G401 (cell line): ENCODE results near the gene RABGAP1L. TPM values are rescaled to one million over a fixed set of nuclear protein-coding genes. Genes with fewer than 3 reads are reported as not detected.
A peak's percentile ranks its signal among the peaks of the same experiment; 100 is the strongest.
"Not testable (repeated sequence)": the region's sequence is repeated elsewhere in the genome, so short reads cannot be mapped to it uniquely, and the experiment has no call there.

Experiments
- DNase-seq: peaks from one replicate; pipeline ENCODE4 v3.0.0-alpha.2; 2015; ENCODE audit warnings: low spot score
- in situ Hi-C: cut with HindIII; loops from 2 replicates; pipeline ENCODE4 v1.10.0; 2016; ENCODE audit warnings: low sequenced_read_pairs, mixed read lengths
- total RNA-seq: library from RNA; depleted of rRNA; stranded (reverse); fragments of >200 nt; shearing (Covaris generic); gene quantifications from 2 replicates; pipeline ENCODE4 v1.2.3, GENCODE V29; 2014

RABGAP1L gene
- total RNA-seq, 1 experiment from 2014 or later: 23.3 TPM

DNA sequence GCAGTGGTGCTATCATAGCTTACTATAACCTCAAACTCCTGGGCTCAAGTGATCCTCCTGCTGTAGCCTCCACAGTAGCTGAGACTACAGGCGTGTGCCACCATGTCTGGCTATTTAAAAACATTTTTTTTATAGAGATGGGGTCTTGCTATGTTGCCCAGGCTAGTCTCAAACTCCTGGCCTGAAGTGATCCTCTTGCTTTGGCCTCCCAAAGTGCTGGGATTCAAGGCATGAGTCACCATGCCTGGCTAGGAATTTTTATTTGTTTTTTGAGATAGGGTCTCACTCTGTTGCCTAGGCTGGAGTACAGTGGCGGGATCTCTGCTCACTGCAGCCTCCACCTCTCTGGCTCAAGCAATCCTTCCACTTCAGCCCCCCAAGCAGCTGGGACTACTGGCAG lies 8.8 kb upstream of the RABGAP1L start:
- in situ Hi-C loops: no loop called here
- DNase-seq: no peak

GRCh38 chr1:174152427-174152826 lies 6.9 kb upstream of the RABGAP1L start:
- in situ Hi-C loops: no loop called here
- no peak for DNase-seq

GRCh38 chr1:174153085-174153824 lies 6.1 kb upstream of the RABGAP1L start:
- DNase-seq: no peak

DNA sequence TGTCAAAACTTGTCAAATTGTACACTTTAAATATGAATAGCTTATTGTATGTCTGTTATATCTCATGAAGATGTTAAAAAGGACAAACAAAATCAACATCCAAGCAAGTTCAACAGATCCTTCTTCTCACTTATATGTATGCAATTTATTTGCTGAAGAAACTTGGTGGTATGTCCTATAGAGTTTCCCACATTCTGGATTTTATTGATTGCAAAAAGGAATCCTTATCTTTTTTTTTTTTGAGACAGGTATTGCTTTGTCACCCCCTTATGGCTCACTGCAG lies 5.6 kb upstream of the RABGAP1L start:
- in situ Hi-C loops: no loop called here
- DNase-seq: no peak

More at GRCh38 chr1:174153085-174153824, 6.1 kb upstream of the RABGAP1L start:
- in situ Hi-C loops: no loop called here

GRCh38 chr1:174156437-174156836 lies 2.9 kb upstream of the RABGAP1L start:
- no peak for DNase-seq
- in situ Hi-C loops: no loop called here

DNA sequence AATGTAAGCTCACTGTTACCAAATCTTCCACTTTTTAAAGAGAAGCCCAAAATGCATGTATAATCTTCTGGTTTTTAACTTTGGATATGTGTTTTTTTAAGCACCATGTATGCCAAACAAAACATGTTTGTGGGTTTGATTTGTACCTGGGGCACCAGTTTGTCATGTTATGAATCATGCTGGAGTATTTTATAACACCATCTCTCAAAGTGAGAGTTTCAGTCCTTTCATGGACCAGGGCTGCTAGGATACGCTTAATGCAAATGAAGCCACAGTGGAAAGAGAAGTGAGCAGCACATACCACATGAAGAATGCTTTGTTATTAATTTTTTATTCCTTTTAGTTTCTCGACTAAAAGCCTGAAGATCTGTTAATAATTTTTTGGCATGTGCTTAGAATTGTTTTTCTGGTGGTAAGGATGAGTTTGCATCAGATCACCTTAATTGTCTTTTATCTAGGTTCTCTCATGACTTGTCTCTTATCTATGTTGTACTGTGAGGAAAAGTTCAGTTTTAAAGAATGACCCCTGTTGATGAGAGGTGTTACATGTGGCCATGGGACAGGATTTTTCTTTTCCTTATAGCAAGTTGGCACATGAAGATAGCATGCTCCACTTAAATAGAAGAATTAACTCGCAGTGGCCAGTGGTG lies 2.0 kb upstream of the RABGAP1L start:
- DNase-seq: no peak
- in situ Hi-C loops: no loop called here

GRCh38 chr1:174158767-174159251 lies 511 bp upstream of the RABGAP1L start:
- no peak for DNase-seq
- in situ Hi-C loops: no loop called here

DNA sequence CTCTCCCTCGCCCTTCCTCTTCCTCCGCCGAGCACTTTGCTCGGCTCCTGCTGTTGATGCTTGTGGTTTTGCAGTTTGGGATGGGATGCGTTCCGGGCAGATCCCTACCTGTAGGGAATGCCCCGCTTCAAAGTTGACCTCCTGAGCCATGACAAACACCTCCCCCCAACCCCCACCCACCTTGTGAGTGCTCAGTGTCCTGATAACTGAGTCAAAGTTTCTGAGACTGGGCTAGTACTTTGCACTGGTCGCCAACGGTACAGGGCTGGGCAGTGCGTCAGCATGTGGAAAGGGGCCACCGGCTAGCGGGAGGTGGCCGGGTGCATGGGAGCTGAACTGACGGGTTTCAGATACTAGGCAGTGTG lies 771 bp downstream of the RABGAP1L start:
- peak; percentile 72 for DNase-seq
- in situ Hi-C loops: no loop called here

- in situ Hi-C loops: no loop called here
- DNase-seq: peak; percentile 28
Observed at GRCh38 chr1:174160603-174161002, 1.3 kb downstream of the RABGAP1L start.

DNA sequence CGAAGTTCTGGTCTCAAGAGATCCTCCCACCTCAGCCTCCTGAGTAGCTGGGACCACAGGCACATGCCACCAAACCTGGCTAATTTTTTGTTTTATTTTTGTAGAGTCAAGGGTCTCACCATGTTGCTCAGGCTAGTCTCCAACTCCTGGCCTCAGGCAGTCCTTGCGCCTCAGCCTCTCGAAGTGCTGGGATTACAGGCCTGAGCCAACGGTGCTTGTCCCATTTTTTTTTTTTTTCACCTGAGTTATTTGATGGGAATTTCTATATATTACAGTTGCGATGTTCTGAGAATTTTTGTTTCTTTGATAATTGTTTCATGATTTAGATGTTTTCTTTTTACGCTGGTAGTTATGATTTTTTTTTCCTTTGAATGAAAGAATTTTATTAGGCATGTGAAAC lies 2.5 kb downstream of the RABGAP1L start:
- in situ Hi-C loops: no loop called here
- no peak for DNase-seq

DNA sequence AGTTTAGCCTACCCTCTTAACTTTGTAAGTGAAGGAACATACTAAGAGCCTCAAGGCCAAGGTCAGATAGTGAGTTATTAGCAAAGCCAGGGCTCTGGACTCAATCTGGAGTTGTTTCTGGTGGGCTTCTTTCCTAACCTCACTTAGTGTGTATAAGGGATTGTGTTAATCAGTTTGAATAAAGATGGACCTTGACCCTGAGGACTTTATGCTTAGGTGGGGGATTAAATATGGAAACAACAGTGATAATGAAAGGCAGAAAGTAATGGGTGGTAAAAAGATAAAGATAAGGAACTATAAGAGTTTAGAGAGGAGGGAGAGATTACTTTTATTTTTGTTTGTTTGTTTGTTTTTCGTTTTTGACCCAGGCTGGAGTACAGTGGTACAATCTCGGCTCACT lies 5.5 kb downstream of the RABGAP1L start:
- DNase-seq: no peak
- in situ Hi-C loops: no loop called here

DNA sequence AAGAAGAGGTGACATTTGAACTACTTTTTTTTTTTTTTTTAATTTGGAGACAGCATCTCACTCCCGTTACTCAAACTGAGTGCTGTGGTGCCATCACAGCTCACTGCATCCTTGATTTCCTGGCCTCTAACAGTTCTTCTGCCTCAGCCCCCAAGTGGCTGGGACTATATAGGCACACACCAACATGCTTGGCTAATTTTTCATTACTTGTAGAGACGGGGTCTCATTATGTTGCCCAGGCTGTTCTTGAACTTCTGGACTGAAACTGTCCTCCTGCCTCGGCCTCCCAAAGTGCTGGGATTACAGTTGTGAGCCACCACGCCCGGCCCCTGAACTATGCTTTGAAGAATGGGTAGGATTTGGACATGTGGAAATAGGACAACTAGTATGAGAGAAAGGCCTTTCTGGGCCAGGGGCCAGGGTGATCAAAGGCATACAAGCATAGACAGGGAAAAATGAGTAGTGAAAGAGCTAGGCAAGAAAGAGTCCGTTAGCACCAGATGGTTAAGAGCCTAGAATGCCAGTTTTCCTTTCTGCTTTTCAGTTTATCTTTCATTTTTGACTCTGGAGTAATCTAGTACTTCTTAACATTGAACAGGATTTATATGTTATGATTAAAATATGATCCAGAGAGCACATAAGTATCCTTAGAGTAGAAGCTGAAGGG lies 6.3 kb downstream of the RABGAP1L start:
- in situ Hi-C loops: no loop called here
- DNase-seq: peak; percentile 73

- no peak for DNase-seq
- in situ Hi-C loops: no loop called here
Observed at GRCh38 chr1:174166530-174167264, 7.4 kb downstream of the RABGAP1L start.

GRCh38 chr1:174167265-174167803 lies 8.0 kb downstream of the RABGAP1L start:
- in situ Hi-C loops: no loop called here
- DNase-seq: no peak

- in situ Hi-C loops: no loop called here
- no peak for DNase-seq
Observed at GRCh38 chr1:174169342-174169741, 10.0 kb downstream of the RABGAP1L start.

GRCh38 chr1:174171073-174171472 lies 11.8 kb downstream of the RABGAP1L start:
- no peak for DNase-seq
- in situ Hi-C loops: no loop called here

DNA sequence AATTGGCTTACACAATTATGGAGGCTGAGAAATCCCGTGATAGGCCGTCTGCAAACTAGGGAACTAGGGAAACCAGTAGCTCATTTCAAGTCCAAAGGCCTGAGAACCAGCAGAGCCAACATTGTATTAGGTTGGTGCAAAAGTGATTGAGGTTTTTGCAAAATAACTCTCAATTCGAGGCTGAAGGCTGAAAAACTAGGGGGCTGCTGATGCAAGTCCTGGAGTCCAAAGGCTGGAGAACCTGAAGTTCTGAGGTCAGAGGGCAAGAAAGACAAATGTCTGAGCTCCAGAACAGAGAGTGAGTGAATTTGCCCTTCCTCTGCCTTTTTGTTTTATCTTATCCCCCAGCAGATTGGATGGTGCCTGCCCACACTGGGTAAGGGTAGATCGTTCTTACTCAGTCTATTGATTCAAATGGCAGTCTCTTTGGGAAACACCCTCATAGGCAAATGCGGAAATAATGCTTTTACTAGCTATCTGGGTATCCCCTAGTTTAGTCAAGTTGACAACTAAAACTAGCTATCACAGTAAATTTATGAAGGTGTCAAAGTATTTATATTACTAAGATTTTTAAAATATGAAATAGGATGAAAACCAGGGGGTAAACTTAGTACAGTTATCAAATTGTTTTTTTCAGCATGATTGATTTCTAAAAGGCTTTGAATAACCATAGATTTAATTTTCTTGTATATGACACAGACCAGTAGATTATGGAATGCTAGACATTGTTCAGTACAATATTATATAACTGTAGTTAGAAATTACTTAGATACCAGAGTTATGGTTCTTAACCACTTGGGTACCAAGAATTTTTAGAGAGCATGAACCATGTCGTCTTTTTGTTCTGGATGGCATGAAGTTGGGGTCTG lies 15.4 kb downstream of the RABGAP1L start:
- in situ Hi-C loops: no loop called here
- DNase-seq: no peak

- in situ Hi-C loops, DNase-seq: not testable (repeated sequence)
Observed at GRCh38 chr1:174178459-174178858, 19.1 kb downstream of the RABGAP1L start.
